Dendritic cell treated with granulocyte-macrophage colony-stimulating factor and Interleukin-4, amounts not matched to agents 40 ng/mL and 50 ng/mL, for 4 days (primary cell): ENCODE results near the gene ZNF580.

Source experiments
- H3K27ac Mint-ChIP-seq: one replicate; pipeline ENCODE4 v1.8.0; 2022; ENCODE audit warnings: mild to moderate bottlenecking, mixed read lengths
- H3K27me3 Mint-ChIP-seq: one replicate; pipeline ENCODE4 v1.8.0; 2022; ENCODE audit warnings: mild to moderate bottlenecking, mixed read lengths
- H3K36me3 Mint-ChIP-seq: one replicate; pipeline ENCODE4 v1.8.0; 2022; ENCODE audit warnings: low read depth, mixed read lengths
- H3K4me1 Mint-ChIP-seq: one replicate; pipeline ENCODE4 v1.8.0; 2022; ENCODE audit warnings: low read depth, mixed read lengths
- H3K4me3 Mint-ChIP-seq: one replicate; pipeline ENCODE4 v1.8.0; 2022; ENCODE audit warnings: mild to moderate bottlenecking, moderate library complexity, mixed read lengths
- H3K9me3 Mint-ChIP-seq: one replicate; pipeline ENCODE4 v1.8.0; 2022; ENCODE audit warnings: mixed read lengths
- intact Hi-C: fragments of 100-400 bp; cut with micrococcal nuclease; formaldehyde crosslinking; loops from one replicate; pipeline ENCODE4 v1.15.0; 2022

ZNF580 gene

GRCh38 chr19:55642153-55643002 is 1.6 kb downstream of the ZNF580 start:
- intact Hi-C loops, result no loop called here
- Mint-ChIP-seq H3K9me3 (no peaks in the 10 kb centered on the region), H3K36me3 (peaks cover 63% of the 10 kb centered on the region), H3K27me3 (no peaks in the 10 kb centered on the region), H3K4me1 (peaks cover 77% of the 10 kb centered on the region), H3K4me3 (peak overlapping the region; percentile 96), H3K27ac (peak overlapping the region; percentile 89)

- intact Hi-C loops, result no loop called here
- H3K36me3 Mint-ChIP-seq, result peaks cover 55% of the 10 kb centered on the region
- peak within 1 kb of the TSS; percentile 89 for H3K27ac Mint-ChIP-seq
- H3K4me3 Mint-ChIP-seq, result peak within 1 kb of the TSS; percentile 96
- peaks cover 74% of the 10 kb centered on the region for H3K4me1 Mint-ChIP-seq
- no peaks in the 10 kb centered on the region for H3K27me3 Mint-ChIP-seq
- H3K9me3 Mint-ChIP-seq, result no peaks in the 10 kb centered on the region
Observed at GRCh38 chr19:55643003-55643886, 2.4 kb downstream of the ZNF580 start, which contains the start of gene ZNF581. TSS of gene ZNF581 (plus strand) at chr19:55643649. CDS start at chr19:55644572, 923 bp downstream.

- no peaks in the 10 kb centered on the region for H3K9me3 Mint-ChIP-seq
- H3K4me1 Mint-ChIP-seq, result peaks cover 76% of the 10 kb centered on the region
- H3K36me3 Mint-ChIP-seq, result peaks cover 55% of the 10 kb centered on the region
- intact Hi-C loops, result no loop called here
- H3K4me3 Mint-ChIP-seq, result peak overlapping the region; percentile 96
- H3K27me3 Mint-ChIP-seq, result peaks cover 3% of the 10 kb centered on the region
- peak overlapping the region; percentile 89 for H3K27ac Mint-ChIP-seq
Observed at GRCh38 chr19:55643887-55644176, 3.0 kb downstream of the ZNF580 start.

GRCh38 chr19:55644191-55644833 is 3.5 kb downstream of the ZNF580 start:
- H3K4me3 Mint-ChIP-seq, result peak overlapping the region; percentile 96
- no peaks in the 10 kb centered on the region for H3K9me3 Mint-ChIP-seq
- intact Hi-C loops, result no loop called here
- H3K4me1 Mint-ChIP-seq, result peaks cover 76% of the 10 kb centered on the region
- peaks cover 4% of the 10 kb centered on the region for H3K27me3 Mint-ChIP-seq
- H3K27ac Mint-ChIP-seq, result peak overlapping the region; percentile 89
- peaks cover 57% of the 10 kb centered on the region for H3K36me3 Mint-ChIP-seq

GRCh38 chr19:55644842-55645511 is 4.2 kb downstream of the ZNF580 start:
- Mint-ChIP-seq H3K36me3 (peaks cover 63% of the 10 kb centered on the region), H3K9me3 (no peaks in the 10 kb centered on the region), H3K27me3 (peaks cover 4% of the 10 kb centered on the region), H3K4me1 (peaks cover 78% of the 10 kb centered on the region), H3K27ac (peak overlapping the region; percentile 89), H3K4me3 (peak overlapping the region; percentile 96)
- intact Hi-C loops, result no loop called here

- H3K27me3 Mint-ChIP-seq, result peaks cover 4% of the 10 kb centered on the region
- H3K4me3 Mint-ChIP-seq, result no peak overlapping the region
- H3K36me3 Mint-ChIP-seq, result peaks cover 68% of the 10 kb centered on the region
- intact Hi-C loops, result no loop called here
- peaks cover 78% of the 10 kb centered on the region for H3K4me1 Mint-ChIP-seq
- no peaks in the 10 kb centered on the region for H3K9me3 Mint-ChIP-seq
- H3K27ac Mint-ChIP-seq, result no peak overlapping the region
Observed at GRCh38 chr19:55645512-55645881, 4.7 kb downstream of the ZNF580 start.

GRCh38 chr19:55646889-55647731 is 6.3 kb downstream of the ZNF580 start:
- Mint-ChIP-seq H3K27me3 (peaks cover 4% of the 10 kb centered on the region), H3K4me1 (peaks cover 73% of the 10 kb centered on the region), H3K27ac (peak overlapping the region; percentile 83), H3K36me3 (peaks cover 76% of the 10 kb centered on the region), H3K9me3 (no peaks in the 10 kb centered on the region), H3K4me3 (peak overlapping the region; percentile 93)
- intact Hi-C loops, result no loop called here

- Mint-ChIP-seq H3K4me3 (peak within 1 kb of the TSS; percentile 93), H3K9me3 (no peaks in the 10 kb centered on the region), H3K27me3 (peaks cover 4% of the 10 kb centered on the region), H3K4me1 (peaks cover 65% of the 10 kb centered on the region), H3K27ac (peak within 1 kb of the TSS; percentile 83), H3K36me3 (peaks cover 79% of the 10 kb centered on the region)
- intact Hi-C loops, result no loop called here
Observed at GRCh38 chr19:55647732-55648584, 7.2 kb downstream of the ZNF580 start, which contains the start of gene CCDC106. TSS of gene CCDC106 (plus strand) at chr19:55648212. CDS start at chr19:55649047, 835 bp downstream.

GRCh38 chr19:55648585-55649267 is 7.9 kb downstream of the ZNF580 start:
- Mint-ChIP-seq H3K4me3 (peak overlapping the region; percentile 93), H3K27ac (peak overlapping the region; percentile 83), H3K4me1 (peaks cover 58% of the 10 kb centered on the region), H3K9me3 (no peaks in the 10 kb centered on the region), H3K27me3 (peaks cover 4% of the 10 kb centered on the region), H3K36me3 (peaks cover 74% of the 10 kb centered on the region)
- intact Hi-C loops, result no loop called here

- intact Hi-C loops, result no loop called here
- Mint-ChIP-seq H3K4me3 (peak overlapping the region; percentile 93), H3K4me1 (peaks cover 51% of the 10 kb centered on the region), H3K36me3 (peaks cover 74% of the 10 kb centered on the region), H3K27me3 (peaks cover 4% of the 10 kb centered on the region), H3K9me3 (no peaks in the 10 kb centered on the region), H3K27ac (peak overlapping the region; percentile 83)
Observed at GRCh38 chr19:55649268-55650125, 8.7 kb downstream of the ZNF580 start.

GRCh38 chr19:55650126-55650557 is 9.3 kb downstream of the ZNF580 start:
- intact Hi-C loops, result no loop called here
- Mint-ChIP-seq H3K4me1 (peaks cover 44% of the 10 kb centered on the region), H3K4me3 (no peak overlapping the region), H3K27me3 (peaks cover 4% of the 10 kb centered on the region), H3K27ac (peak overlapping the region; percentile 2), H3K36me3 (peaks cover 74% of the 10 kb centered on the region), H3K9me3 (no peaks in the 10 kb centered on the region)
